ENCODE measurements around the gene GTF2A1. TPM values are rescaled to one million over a fixed set of nuclear protein-coding genes. Genes with fewer than 3 reads are reported as not detected.

The GTF2A1 gene
- total RNA-seq, 4 donors from 2014 or later, result 12.5 to 28.9 (median 18.6) TPM

DNA sequence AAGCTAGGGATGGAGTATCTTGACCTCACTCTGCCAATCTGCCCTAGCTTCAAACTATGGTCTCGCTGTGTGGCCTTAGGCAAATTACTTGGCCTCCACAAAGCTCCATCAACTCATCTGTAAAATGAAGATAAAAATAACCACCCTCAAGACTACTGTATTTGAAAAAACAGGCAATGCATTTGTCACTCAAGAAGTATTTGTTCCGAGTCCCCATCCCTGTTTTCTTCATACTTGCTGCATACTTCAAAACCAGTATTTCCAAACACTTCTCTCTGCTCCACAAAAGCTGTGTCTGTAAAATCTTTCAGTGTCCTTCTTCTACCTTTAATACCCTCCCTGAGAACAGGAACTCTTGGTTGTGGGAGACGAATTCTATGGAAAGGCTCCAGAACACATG is 47.9 kb downstream of the GTF2A1 start:
- no peak overlapping the region for H3K27ac ChIP-seq
- TF ChIP-seq CTCF (IDR thresholded peaks at IDR 0.05) (no peak), POLR2A (IDR thresholded peaks at IDR 0.05) (no peak)
- H3K27me3 ChIP-seq, result no peaks in the 10 kb centered on the region
- no peaks in the 10 kb centered on the region for H3K36me3 ChIP-seq
- H3K9me3 ChIP-seq, result no peaks in the 10 kb centered on the region
- H3K4me3 ChIP-seq, result no peak overlapping the region
- DNase-seq, result no peak
- peaks cover 0 to 9% (median 0%) of the 10 kb centered on the region in 4 donors for H3K4me1 ChIP-seq

DNA sequence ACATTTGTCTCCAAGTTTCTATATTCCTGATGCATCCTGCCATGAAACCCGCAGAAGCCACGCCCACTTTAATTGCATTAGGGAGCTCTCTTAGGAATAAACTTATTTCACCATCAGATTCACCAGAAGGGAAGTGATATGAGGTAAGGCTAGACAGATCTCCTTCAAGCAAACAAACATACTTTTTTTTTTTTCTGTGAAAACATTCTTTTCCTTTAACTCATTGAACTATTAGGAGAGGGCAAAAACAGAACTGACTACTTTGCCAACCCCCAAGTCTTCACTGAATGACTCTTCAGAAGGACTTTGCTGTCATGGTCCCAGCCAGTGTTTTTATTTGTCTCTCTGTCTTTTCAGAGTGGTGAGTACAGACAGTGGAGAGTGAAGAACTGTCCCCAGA is 48.4 kb downstream of the GTF2A1 start:
- Histone ChIP-seq H3K36me3 (no peaks in the 10 kb centered on the region), H3K4me1 (peaks cover 0 to 9% (median 0%) of the 10 kb centered on the region in 4 donors), H3K27me3 (no peaks in the 10 kb centered on the region), H3K4me3 (no peak overlapping the region), H3K9me3 (no peaks in the 10 kb centered on the region), H3K27ac (no peak overlapping the region)
- no peak for DNase-seq
- no peak for TF ChIP-seq CTCF (IDR thresholded peaks at IDR 0.05)
- no peak for TF ChIP-seq POLR2A (IDR thresholded peaks at IDR 0.05)

DNA sequence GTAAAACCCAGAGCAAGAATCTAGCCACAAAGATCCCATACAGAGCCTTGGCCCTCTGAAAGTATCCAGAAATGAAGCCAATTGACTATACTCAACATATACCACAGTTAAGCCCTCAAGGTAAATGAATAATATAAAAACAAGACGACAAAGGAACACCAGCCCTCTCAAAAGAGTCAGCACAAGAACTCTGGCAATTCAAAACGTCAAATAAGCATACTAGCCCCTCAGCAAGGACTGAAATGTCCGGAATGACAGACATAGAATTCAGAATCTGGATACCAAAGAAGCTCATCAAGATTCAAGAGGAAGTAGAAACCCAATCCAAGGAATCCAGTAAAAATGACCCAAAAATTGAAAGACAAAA is 49.9 kb downstream of the GTF2A1 start:
- Histone ChIP-seq H3K27ac (peak overlapping the region; percentile 74 to 94 (median 92)), H3K9me3 (no peaks in the 10 kb centered on the region), H3K4me1 (peaks cover 0 to 3% (median 0%) of the 10 kb centered on the region in 4 donors), H3K4me3 (peak overlapping the region in 3 of 4 donors; percentile 51 to 69 (median 64)), H3K27me3 (no peaks in the 10 kb centered on the region), H3K36me3 (no peaks in the 10 kb centered on the region)
- no peak for TF ChIP-seq CTCF (IDR thresholded peaks at IDR 0.05)
- TF ChIP-seq POLR2A (IDR thresholded peaks at IDR 0.05), result no peak
- no peak for DNase-seq

DNA sequence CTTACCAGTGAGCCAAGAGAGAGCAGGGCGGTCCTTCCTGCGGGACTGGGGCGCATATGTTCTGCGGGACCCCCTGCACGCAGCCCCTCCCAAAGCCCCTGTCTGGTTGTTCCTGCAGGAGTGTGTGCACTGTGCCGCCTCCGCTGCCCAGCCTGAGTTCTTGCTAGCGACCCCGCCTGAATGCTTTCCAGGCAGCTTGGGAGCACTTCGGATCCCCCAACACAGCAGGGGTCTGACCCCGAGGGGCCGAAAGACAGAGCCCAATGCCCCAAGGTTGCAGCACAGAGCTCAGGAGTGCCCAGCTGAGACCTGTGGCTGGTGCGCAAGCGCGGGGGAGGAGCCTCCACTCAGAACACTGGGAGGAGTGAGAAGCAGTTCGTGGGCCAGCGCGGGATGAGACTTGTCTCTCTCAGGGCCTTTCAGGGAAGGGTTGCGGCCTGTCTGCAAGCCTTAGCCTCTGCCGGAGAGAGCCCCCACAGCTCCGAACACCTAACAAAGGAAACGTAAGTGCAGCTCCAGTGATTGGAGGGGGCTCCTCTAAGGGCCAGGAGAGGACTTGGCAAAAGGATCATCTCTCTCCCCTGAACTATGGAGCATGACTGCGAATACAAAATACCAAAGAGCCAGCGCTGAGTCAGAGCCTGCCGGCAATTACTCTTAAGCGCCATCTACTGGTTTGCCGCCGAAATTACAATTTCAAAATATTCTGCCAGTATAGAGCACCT is 50.5 kb downstream of the GTF2A1 start:
- Histone ChIP-seq H3K36me3 (no peaks in the 10 kb centered on the region), H3K27me3 (no peaks in the 10 kb centered on the region), H3K9me3 (no peaks in the 10 kb centered on the region), H3K4me1 (peaks cover 0 to 3% (median 0%) of the 10 kb centered on the region in 4 donors), H3K4me3 (peak overlapping the region; percentile 51 to 69 (median 58)), H3K27ac (peak overlapping the region; percentile 74 to 94 (median 92))
- TF ChIP-seq CTCF (IDR thresholded peaks at IDR 0.05), result peak; percentile 70 to 95 (median 91)
- peak; percentile 59 to 83 for TF ChIP-seq POLR2A (IDR thresholded peaks at IDR 0.05)
- peak; percentile 92 to 97 (median 94) for DNase-seq

DNA sequence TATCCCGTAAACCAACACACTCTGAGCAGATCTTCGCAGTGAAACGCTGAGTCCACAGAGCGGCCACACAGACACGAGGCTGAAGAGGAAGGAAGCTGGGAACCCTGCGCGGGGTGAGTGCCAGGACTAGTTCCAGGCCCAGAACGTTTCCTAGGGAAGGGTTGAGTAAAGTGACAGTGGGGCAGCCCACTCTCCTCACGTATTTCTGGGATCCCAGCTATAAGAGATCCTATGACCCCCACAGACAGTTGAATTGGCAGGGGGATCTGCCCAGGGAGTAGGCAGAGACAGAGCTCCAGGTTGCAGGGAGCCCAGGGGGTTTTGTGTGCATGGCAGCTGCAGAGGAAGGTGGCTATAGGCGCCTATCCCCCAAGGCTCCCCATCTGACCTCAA is 51.1 kb downstream of the GTF2A1 start:
- TF ChIP-seq CTCF (IDR thresholded peaks at IDR 0.05), result no peak
- TF ChIP-seq POLR2A (IDR thresholded peaks at IDR 0.05), result no peak
- no peaks in the 10 kb centered on the region for H3K36me3 ChIP-seq
- H3K9me3 ChIP-seq, result no peaks in the 10 kb centered on the region
- peaks cover 0 to 3% (median 0%) of the 10 kb centered on the region in 4 donors for H3K4me1 ChIP-seq
- peak overlapping the region; percentile 74 to 94 (median 92) for H3K27ac ChIP-seq
- no peaks in the 10 kb centered on the region for H3K27me3 ChIP-seq
- DNase-seq, result peak; percentile 48 to 73 (median 60)
- H3K4me3 ChIP-seq, result peak overlapping the region; percentile 51 to 69 (median 58)
